Measurements from ENCODE around the gene CCNF.

CCNF gene

GRCh38 chr16:2487903-2488531 lies 58.8 kb downstream of the CCNF start:
- no peak for DNase-seq

- no peak for DNase-seq
Measured at GRCh38 chr16:2489581-2489980, 60.3 kb downstream of the CCNF start.

GRCh38 chr16:2490190-2491105 lies 61.2 kb downstream of the CCNF start:
- no peak for DNase-seq

DNA sequence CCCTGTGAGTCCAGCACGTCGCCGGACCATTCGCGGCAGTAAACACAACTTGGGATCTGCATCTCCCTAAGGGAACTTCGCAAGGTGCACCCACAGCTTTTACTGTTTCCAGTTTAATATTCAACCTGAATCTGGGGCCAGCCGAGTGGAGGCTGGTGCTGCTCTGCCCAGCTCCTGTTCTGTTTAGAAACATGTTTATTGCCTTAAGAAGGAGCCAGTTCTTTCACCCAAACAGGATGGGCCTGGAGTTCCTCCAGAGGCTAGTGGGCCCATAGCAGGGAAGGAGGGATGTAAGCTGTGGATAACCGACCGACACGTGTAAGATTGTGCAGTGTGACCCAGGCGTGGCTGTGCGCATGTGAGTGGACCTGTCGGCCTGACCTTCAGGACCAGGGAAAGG lies 63.0 kb downstream of the CCNF start:
- DNase-seq, result no peak

DNA sequence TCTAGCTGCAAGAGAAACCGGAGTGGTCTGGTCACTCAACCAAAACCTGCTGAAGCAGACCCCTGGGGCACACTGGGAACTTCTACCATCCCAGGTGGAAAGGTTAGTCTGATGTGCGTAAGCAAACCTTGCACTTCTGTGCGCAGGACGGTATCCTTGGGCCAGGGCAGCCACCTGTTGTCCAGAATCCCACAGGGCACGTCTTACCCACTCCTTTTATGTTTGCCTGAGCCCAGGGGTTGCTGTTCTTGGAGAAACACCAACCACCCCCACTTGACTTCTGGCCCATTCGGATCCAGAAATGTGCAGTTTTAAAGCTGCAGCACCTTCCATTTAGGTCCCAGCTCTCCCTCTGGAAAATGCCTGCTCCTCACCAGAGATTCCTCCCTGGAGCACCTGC lies 64.4 kb downstream of the CCNF start:
- no peak for DNase-seq

GRCh38 chr16:2494616-2495015 lies 65.4 kb downstream of the CCNF start:
- no peak for DNase-seq

DNA sequence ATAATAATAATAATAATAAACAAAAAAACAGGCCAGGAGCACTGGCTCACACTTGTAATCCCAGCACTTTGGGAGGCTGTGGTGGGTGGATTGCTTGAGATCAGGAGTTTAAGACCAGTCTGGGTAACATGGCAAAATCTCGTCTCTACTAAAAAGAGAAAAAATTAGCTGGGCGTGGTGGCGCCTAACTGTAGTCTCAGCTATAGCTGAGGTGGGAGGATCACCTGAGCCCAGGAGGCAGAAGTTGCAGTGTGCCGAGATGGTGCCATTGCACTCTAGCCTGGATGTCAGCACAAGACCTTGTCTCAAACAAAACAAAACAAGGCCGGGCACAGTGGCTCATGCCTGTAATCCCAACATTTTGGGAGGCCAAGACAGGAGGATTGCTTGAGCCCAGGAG lies 65.8 kb downstream of the CCNF start:
- DNase-seq, result no peak

- DNase-seq, result no peak
Measured at GRCh38 chr16:2496223-2497115, 67.2 kb downstream of the CCNF start.

DNA sequence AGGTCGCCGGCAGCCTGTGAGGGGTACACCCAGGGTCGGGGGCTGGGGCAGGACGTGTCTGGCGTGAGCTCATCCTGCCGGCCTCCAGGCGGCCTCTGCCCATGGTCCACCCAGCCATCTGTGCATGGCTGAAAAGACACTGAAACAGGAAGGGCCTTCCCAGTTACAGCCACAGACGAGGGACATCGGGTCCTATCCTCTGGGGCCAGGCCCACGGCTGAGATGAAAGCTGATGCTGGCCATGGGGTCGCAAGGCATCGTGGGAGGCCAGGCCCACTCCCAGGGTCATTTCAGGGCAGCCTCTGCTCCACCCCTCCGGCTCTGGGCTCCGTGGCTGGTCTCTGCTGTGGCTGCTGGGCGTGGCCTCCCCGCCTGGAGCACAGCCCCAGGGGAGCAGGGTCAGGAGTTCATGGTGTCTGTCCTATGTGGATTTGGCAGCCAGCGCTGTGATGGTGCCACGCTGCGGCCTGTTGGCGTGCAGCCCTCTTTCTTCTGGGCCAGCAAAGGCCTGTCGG lies 67.9 kb downstream of the CCNF start:
- no peak for DNase-seq

- DNase-seq, result no peak
Measured at GRCh38 chr16:2497695-2498484, 68.6 kb downstream of the CCNF start.

- DNase-seq, result no peak
Measured at GRCh38 chr16:2498531-2499253, 69.4 kb downstream of the CCNF start.

- no peak for DNase-seq
Measured at GRCh38 chr16:2499454-2499853, 70.2 kb downstream of the CCNF start.

GRCh38 chr16:2499890-2500429 lies 70.7 kb downstream of the CCNF start:
- no peak for DNase-seq

- no peak for DNase-seq
Measured at GRCh38 chr16:2500430-2500917, 71.2 kb downstream of the CCNF start.

DNA sequence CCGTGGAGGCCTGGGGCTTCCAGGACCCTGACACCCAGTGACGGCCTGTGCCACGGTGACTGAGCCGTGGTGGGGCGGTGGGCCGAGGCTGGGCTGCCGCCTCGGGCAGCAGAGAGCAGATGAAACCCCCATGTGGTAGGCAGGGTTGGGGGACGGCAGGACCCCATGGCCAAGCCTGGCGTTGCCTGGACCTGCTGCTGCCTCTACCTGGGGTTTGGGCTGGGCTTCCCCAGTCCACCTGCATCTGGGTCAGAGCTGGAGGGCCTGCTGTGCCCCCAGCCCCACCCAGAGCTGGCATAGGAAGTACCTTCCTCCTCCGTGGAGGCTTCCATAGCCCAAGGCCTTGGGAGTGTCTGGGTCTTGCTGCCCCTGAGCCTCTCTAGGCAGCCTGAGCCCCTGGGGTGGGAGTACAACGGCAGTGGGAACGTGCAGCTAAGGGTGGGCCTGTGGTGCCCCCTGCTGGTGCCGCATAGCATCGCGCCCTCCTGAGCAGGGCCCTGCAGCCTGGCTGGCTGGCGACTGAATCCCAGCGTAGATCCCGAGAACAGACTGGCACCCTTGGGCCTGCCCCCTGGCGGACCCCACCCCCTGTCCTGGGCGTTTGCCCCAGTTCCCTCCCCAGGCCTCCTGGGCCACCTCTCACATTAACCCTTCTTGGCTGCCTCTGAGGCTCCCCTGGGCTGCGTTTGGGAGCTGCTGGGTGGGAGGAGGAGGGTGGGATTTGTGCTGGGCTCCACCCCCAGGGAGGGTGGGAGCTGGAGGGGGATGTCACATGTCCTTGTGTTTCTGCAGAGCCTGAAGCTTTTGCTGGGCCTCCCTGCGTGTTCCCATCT lies 71.9 kb downstream of the CCNF start:
- DNase-seq, result peak; percentile 15

DNA sequence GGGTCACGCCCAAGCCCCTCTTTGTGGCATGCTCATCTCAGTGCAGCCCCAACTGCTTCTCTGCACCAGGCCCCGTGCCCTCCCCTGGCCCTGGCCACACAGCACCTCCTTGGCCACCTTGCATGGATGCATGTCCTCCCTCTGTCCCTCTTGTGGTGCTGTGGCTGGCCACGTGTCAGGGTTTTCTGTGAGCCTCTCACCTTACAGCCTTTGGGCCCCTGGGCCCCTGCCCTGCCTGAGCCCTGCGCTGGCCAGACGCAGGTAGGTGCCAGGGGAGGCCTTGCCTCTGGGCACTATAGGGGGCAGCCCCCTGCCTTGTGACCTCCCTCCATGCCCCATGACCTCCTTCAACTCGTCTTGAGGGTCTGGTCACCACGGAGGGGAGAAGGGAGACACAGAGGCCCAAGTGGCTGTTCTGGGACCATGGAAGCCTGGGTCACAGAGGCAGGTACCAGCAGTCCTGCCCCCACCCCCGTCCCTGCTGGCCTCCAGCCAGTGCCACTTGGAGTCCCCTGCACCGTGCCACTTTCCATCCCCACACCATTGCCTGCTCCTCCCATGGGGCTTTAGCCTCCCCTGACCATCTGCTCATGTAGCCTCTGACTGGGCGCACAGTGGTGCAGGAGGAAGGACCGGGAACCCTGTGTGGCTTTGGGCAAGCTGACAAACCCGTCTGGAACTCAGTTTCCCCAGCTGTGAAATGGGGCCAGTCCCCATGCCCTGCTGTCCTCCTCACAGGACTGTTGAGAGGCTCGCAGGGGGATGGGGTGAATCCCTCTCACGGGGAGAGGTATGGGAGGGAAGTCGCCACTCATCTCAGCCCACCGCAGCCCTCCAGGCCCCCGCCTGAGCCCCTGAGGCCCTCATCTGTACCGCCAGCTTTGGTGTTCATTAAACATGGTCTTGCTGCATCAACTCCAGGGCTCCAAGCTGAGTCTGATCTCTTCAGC lies 73.0 kb downstream of the CCNF start:
- DNase-seq, result no peak

DNA sequence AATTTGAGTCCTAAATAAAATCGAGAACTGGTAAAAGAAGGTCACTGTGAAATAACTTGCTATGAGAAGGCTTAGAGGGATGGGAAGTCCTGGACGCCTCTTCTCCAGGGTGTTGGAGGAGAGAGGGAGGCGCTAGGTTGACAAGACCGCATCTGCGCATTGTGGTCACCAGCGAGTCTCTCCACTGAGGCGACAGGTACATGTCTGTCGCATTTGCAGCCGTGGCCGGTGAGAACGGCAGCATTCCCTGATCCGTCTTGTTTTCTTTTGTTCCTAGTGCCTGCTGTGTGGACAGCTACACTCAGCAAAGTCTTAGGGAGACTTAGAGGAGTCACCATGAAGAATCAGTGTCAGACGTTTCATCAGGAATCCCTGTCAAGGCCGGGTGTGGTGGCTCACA lies 76.4 kb downstream of the CCNF start:
- no peak for DNase-seq

DNA sequence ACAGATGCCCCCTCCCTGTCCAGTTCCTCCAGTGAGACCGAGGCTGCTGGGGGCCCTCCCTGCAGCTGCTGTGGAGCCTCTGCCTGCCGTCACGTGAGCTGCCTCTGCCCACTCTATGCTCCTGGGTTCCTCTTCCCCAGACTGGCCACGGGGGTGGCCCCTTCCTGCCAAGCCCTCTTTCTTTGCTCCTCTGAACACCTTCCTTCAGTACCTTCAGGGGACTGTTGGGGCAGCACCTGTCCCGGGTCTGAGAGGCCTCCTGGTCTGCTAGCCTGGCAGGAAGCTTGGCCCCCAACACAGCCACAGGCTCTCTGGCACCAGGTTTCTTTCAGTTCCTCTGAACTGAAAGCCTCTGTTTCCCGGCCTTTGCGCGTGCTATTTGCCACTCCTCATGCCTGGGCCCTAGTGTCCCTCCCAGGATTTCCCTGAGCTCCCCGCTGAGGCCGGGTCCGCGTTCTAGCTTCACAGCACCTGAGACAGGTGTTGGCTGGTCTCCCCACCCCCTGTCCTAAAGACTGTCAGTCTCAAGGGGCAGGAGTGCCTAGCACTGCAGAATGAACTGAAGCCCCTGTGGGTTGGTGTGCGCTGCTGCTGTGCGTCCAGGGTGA lies 77.9 kb downstream of the CCNF start:
- no peak for DNase-seq

- DNase-seq, result no peak
Measured at GRCh38 chr16:2507665-2508064, 78.4 kb downstream of the CCNF start.
